Bladder microvascular endothelial cell (primary cell): ENCODE results near the gene HOXB3. TPM values are rescaled to one million over a fixed set of nuclear protein-coding genes. Genes with fewer than 3 reads are reported as not detected.

Experiments
- total RNA-seq: library from RNA; depleted of rRNA; stranded (reverse); fragments of >200 nt; gene quantifications from 2 replicates; pipeline ENCODE4 v1.2.3, GENCODE V29; 2014

Gene HOXB3
- 5.3 and 6.8 TPM in 2 replicates for total RNA-seq

DNA sequence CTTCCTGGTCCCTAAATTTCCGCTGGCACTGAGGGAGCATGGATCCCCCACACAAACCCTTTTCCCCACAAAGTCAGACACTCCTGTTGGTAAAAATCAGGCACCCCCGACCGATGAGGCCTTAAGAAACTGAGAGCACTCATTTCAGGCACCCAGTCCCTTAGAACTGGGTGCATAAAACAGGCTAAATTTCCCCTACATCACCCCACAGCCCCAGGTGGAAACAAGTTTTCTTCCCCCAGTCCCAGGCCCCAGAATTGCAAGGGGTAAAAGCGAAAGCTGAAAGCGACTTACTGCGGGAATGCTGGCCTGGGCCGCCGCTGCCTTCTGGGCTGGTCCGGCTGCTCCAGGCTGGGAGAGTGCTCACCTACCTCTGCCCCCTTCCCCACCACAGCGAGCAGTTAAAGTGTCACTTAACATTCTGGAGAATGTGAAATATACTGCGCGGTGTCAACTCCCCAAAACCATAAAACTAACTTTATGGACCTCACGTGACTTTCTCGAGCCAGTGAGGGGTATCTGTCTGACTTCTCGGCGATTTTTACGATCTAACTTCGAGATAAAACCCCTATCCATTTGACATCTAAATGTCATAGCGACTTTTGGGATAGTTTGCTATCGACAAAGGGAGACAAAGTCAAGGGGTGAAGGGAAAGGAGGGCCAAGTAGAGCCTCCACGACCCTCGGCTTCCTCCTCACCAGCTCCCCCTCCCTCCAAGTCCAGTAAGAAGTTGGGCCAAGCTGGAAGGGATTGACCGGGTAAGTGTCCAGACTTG lies at the start of gene HOXB3:
HOXB3 (minus strand) TSS at position 411 of the 776 bp plus-strand sequence. CDS start 37,767 bp downstream, outside the sequence.

DNA sequence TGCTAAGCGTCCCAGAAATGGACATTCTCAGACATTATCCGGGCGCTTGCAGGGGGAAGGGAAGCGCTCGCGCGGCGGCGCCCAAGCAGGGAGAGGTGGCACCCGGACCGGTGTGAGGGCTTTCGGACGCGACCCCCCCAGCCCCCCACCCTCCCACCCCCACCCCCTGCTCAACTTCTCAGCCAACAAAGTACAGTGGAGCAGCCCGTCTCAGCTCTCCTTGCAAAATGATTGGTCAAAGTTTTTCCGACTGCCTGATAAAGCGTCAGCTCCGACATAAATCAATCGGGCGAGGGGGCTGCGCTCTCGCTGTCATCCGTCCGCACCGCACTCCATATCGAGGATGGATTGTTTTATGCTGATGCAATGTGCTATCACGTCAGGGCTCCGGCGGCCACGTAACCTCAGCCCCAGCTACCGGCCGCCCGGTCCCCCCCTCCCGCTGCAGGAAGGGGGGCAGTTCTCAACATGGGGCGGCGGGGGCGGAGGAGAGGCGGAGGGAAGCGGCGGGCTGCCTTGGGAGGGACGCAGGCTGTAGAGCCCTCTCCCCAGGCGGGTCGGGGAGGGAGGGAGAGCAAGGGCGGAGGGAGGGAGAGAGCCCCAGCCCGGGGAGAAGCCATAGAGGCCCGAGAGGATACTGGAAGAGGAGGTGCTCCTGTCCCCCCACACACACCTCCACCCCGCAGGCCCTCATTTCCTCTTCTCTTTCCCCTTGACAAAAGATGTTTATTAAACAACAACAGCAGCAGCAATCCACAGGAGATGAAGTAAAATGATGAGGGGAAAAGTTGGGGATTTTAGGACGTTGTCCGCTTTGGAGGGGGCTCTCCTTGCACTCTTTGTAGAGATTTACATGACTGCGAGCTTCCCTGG lies 36.4 kb upstream of the HOXB3 start, which contains the start of gene HOXB9:
HOXB9 (minus strand) TSS at position 114 of the 873 bp plus-strand sequence; CDS start at position 25, 89 bp downstream.

DNA sequence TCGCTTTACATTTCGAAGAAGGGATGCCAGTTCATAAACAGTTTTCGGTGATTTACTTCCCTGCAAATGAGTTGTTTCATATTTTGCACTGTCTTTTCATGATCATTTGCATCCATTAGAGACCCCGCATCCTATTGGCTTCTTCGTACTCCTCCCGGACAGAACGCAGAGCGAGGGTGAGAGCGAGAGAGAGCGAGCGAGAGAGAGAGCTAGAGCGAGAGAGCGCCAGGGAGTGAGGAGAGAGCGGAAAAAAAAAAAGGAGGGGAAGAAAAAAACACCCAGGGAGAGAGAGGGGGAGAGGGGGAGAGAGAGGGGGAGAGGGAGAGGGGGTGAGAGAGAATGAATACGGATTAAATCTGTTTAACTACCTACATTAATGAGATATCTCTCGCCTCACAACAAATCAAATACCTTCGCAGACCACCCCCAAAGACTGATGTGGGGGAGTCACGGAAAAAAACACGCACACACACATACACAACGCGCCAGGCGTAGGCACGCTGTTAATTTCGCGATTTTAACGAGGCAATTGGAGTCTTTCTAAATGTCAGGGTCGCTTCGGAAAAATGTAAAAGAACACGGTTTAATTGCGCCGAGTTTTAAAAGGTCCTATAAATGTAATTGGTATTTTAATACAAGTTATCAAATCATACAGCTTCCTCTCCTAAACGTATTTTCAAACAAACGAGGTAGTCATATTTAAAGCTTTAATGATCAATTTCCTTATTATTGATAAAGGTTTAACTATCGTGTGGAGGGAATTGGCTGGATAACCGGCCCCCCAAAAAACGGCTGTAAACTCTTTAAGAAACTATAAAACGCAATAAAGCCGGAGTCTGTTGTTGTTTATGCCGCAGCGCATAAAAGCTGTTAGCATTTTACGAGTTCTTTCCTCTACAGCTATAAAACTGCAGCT lies 25.3 kb upstream of the HOXB3 start, which contains the start of gene HOXB8:
HOXB8 (minus strand) TSS at position 246 of the 916 bp plus-strand sequence. CDS start 588 bp downstream, outside the sequence.

DNA sequence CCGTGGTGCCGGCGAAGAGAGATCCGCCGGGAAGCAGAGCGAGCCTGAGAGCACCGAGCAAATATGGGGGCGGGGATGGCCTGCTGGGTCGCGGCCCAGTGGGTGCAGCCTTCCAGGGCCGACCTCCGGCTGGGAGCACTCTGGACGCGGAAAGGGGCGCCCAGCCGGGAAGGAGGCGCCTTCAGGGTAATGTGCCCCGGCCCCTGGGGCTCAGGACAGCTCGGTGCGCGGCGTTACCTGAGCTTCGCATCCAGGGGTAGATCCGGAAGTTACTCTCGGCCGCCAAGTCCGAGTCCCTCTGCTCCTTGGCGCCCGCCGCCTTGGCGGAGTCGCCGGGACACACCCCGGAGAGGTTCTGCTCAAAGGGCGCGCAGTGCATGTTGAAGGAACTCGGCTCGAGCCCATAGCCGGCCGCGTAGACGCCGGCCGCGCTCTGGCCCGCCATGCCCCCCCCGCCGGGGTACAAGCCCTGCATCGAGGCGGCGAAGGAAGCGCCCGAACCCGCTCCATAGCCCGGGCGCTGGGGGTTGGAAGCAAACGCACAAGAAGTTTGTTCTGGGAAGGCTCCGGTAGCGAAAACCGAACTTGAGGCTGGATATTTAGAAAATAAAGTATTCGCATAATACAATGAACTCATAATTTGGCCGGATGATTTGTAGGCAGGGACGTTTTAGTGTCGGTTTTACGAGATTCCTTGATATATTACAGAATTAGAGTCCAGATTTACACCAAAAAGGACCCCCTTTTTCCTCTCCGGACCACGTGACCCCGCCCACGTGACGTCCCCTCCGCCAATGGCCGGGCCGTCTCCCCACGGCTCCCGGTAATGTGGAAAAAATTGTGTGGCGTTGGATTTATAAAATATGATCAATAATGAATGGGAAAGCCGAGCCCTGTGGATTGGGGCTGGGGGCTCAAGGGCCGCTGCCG lies 20.5 kb upstream of the HOXB3 start, which contains the start of gene HOXB7:
HOXB7 (minus strand) TSS at position 736 of the 930 bp plus-strand sequence; CDS start at position 637, 99 bp downstream.

DNA sequence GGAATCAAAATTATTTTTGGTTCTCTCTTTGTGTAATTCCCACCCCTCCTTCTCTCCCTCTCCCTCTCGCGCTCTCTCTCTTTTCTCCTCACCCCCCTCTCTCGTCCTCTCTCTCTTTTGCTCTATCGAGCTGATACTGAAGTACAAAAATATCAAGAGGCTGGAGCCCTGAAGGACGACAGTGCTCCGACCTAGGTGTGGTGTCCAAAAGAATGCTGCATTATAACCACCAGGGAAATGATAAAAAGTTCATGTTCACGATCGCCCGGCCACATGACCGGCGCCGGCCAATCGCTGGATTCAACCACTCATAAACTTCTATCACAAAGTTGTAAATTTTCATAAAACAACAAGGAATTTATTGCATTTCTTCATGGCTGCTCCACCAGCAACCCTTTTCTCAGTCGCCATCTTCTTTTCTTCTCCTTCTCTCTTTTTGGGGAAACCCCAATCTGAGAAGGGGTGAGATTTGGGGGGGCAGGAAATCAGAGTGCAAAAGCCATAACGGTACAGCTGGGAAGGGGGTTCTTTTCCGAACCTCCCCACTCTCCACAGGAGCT lies 14.8 kb upstream of the HOXB3 start, which contains the start of gene HOXB6:
HOXB6 (minus strand) TSS at position 217 of the 560 bp plus-strand sequence. CDS start 6,836 bp downstream, outside the sequence.

DNA sequence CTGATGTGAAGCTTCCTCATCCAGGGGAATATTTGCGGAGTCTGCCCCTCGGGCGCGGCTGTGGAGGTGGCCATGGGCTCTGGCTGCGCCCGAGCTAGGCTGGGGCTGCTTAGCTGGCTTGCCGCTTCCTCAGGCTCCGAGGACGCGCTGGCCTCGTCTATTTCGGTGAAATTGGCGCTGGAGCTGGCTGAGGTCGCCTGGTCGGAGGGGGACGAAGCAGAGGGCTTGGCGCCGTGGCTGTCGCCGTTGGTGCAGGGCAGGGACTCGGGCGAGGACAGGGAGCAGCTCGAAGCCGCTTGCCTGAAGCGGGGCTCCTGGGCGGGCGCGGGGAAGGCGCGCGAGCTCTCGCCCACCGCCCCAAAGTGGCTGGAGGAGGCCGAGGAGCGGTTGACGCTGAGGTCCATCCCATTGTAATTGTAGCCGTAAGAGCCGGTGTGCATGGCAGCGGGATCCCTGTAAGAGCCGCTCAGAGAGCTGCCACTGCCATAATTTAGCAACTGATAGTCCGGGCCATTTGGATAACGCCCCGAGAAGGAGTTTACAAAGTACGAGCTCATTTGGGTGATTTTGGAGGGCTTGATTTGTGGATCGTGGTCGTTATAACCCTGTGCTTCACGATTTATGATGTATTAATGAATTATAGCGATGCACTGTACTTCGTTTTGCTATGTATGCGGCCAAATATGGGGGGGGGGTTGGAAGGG lies 3.2 kb upstream of the HOXB3 start, which contains the start of gene HOXB5:
HOXB5 (minus strand) TSS at position 654 of the 704 bp plus-strand sequence; CDS start at position 557, 97 bp downstream.

DNA sequence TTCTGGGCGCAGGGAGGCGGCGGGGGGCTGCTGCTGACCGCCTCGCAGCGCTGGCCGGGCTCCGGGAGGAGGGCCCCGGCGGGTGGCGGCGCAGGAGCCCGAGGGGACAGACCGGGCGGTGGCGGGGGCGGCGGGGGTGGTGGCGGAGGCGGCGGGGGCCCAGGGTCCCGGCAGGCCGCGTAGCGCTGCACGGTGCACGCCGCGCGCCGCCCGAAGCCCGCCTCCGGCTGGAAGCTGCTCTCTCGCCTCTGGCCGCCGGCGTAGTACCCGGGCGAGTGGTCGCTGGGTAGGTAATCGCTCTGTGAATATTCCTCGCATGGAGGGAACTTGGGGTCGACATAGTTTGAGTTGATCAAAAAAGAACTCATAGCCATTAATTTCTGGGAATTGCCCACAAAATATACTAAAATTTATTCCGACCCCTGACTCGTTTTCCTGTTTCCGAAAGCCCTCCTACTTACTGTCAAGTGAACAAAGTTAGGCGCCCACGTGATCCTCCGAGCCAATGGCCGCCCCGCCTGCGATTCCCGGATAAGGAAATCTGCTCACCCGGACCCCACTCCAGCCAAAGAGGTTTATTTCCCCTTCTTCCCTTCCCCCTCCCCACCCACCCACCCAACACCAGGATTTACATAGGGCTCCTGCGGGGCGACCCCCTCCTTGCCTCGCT lies 12.0 kb downstream of the HOXB3 start, which contains the start of gene HOXB4:
HOXB4 (minus strand) TSS at position 405 of the 670 bp plus-strand sequence; CDS start at position 374, 31 bp downstream.

DNA sequence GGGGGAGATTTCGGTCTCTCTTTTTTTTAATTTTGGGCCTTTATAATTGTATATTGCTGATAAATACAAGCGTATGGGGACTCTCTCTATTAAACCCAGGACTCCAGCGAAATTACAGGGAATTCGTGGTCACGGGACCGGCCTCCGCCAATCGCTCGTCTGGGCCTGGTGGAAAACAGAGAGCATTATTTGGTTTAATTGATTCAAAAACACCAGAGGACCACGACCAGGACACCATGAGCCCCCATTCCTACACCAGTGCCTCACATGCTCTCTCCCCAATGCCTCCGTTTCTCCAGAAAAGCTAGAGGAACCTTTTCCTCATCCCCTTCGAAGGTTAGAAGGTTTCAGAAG lies 45.0 kb downstream of the HOXB3 start, which contains the start of gene HOXB2:
HOXB2 (minus strand) TSS at position 88 of the 354 bp plus-strand sequence. CDS start 198 bp downstream, outside the sequence.

DNA sequence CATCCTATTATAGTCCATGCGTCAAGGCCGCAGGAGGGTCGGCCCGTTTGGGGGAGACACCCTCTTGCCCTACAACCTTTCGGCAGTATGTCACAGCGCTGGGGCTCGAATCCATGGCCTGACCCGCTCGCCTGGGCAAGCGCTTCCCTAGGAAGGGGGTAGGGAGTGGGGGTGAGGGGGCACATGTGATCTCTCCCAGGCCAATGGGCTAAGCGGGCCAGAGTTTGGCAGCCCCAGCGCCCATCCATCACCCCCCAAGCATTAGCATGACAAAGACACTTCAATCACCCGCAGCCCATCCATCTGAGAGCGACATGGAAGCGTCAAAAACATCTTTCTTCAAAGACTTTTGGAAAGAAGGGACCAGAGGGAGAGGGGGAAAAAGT lies 59.2 kb downstream of the HOXB3 start, which contains the start of gene HOXB1:
HOXB1 (minus strand) TSS at position 125 of the 386 bp plus-strand sequence; CDS start at position 18, 107 bp downstream.

Other genes with a start within 250 kb of the HOXB3 start
- 0.16 TPM in 1 of 2 replicates, not detected in the other for gene SKAP1, start 160.0 kb downstream of the HOXB3 start, total RNA-seq
- gene HOXB1, start 59.2 kb downstream of the HOXB3 start, total RNA-seq = not detected in 2 replicates
- 1.6 and 5.2 TPM in 2 replicates for gene HOXB2, start 45.1 kb downstream of the HOXB3 start, total RNA-seq
- gene HOXB4, start 11.9 kb downstream of the HOXB3 start, total RNA-seq = 2.3 and 3.3 TPM in 2 replicates
- gene HOXB5, start 3.5 kb upstream of the HOXB3 start, total RNA-seq = 0.25 and 0.32 TPM in 2 replicates
- 9.9 and 10.2 TPM in 2 replicates for gene HOXB6, start 14.7 kb upstream of the HOXB3 start, total RNA-seq
- 6.9 and 14.6 TPM in 2 replicates for gene HOXB7, start 20.8 kb upstream of the HOXB3 start, total RNA-seq
- gene HOXB8, start 25.1 kb upstream of the HOXB3 start, total RNA-seq = 1.4 and 4.9 TPM in 2 replicates
- gene HOXB9, start 36.1 kb upstream of the HOXB3 start, total RNA-seq = 0.49 and 0.57 TPM in 2 replicates
- not detected in 2 replicates for gene PRAC1, start 132.3 kb upstream of the HOXB3 start, total RNA-seq
- not detected in 2 replicates for gene PRAC2, start 132.9 kb upstream of the HOXB3 start, total RNA-seq
- gene HOXB13, start 138.5 kb upstream of the HOXB3 start, total RNA-seq = not detected in 2 replicates
- gene TTLL6, start 227.0 kb upstream of the HOXB3 start, total RNA-seq = 0.06 TPM in 1 of 2 replicates, not detected in the other
- gene CALCOCO2, start 240.8 kb upstream of the HOXB3 start, total RNA-seq = 36.9 and 52.0 TPM in 2 replicates